CD4-positive, alpha-beta T cell treated with Interleukin-10 for 1 hour (primary cell): ENCODE results near the gene LPAR1.

Source experiments
- DNase-seq: peaks from one replicate; pipeline ENCODE4 v3.0.0-alpha.2; 2020

LPAR1 gene

DNA sequence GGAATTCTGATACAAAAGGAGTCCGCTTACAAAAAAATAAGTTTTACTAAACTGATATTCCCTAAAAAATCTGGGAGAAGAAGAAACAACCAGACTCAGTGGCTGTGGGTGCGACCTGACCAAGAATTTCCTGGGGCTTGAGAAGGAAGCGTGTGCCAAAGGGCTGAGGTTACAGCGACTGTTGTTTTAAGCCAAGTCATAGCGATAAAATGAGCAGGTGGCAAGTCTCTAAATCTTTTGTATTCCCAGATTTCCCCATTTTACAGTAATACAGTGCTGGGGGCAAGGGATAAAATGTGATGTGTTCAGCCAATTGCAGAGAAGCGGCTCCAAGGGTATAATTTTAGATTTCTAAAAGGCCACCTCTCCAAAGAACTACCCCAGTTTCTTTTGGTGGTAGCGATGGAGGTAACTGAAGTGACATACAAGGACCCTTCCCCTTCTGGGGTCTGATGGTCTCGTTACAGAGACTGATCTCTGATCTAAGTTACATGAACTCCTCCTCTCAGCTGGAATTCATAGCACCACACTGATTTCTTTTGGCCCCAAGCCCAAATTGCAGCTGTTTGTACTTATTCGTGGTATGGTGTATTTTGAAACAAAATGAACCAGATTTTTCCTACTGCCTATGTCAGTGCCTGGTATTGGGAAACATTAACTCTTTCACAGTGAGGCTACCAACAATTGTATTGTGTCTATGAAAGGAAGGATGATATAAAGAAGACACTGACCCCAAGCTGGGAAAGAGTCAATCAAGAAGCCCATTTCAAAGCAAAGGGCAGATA lies 41.6 kb downstream of the LPAR1 start:
- DNase-seq = no peak

DNA sequence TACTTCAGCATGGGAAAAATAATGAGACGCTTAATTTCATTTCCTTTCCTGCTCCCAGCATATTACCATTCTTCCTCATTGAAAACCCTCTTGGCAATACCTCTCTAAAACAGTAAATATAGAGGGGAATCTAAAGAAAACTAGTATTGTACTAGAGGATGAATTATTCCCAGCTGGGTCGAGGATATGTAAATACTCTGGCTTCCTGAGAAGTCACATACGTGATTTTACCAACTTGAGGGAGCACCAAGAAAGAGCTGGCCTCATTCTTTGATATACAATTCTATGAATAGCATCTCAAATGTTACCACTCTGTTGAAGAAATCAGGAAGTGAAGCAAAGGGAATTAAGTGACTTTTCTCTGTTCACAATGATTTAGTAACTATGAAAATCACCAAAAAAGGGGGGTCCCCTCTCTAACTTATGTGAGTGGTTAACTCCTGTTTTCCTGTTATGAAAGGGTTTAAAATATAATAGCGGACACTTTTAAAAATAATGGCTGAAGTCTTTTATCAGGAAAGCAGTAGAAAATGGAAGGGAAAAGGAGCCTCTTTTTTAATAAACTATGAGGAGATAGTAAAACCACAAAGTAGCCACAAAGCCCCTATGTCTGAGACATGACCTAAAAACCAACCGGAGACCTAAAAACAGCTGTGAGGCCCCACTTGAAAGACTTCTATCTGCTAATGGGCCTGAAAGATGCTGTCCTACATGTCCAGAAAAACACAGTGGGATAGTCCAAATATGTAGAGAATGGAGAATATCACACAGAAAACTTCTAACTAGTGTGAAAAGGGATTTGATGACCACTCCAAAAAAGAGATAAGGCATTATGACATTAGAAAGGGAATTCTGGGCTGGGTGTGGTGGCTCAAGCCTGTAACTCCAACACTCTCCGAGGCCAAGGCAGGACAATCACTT lies 42.6 kb downstream of the LPAR1 start:
- DNase-seq = no peak

DNA sequence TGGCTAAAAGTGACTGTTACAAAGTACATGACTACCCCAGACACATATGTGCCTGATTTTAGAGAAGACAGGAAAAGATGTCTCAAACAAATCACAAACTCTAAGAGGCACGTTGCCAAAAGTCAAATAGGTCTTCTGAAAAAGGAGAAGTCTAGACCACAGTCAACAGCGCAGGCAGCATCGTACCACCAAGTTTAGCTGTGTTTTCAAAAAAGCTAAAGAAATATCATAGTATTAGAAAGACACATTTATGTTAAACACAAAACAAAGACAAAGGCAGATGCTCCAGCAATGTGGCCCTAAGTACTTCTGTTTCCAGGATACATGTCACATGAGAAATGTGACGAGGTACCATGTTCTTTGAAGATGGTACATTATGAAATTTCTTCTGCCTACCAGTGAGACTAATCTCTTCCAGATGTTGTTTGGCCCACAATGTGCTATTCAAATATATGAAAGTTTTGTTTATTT lies 43.5 kb downstream of the LPAR1 start:
- DNase-seq = no peak

DNA sequence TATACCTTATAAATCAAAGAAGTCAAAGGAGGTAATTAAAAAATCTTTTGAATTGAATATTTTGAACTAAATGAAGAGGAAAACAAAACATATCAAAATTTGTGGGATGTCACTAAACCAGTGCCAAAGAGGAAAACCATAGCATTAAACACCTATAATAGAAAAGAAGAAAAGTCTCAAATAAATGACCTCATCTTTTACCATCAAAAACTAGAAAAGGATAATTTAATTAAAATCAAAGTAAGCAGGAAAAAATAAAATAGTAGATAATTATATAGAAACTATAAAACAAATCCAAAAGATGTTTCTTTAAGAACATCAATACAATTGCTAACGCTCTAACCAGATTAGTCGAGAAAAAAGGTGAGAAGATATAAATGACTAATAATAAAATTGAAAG lies 47.8 kb downstream of the LPAR1 start:
- DNase-seq = no peak

DNA sequence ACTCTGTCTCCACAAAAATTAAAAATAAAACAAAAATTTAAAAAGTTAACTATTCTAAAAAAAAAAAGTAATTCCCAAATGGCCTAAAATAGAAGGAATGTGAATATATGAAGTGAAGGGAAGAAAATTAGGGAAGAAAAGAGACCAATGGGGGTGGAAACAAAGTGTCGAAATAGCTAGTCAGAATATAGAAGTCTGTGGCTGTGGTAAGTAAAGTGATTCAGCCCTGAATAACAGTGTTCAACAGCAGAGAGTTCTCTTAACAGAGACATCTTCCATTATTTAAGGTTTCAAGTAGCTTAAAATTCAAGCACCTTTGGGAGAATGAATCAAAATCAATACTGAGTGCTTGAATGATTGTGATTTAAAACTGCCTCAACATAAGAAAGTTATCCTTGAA lies 51.7 kb downstream of the LPAR1 start:
- no peak for DNase-seq

DNA sequence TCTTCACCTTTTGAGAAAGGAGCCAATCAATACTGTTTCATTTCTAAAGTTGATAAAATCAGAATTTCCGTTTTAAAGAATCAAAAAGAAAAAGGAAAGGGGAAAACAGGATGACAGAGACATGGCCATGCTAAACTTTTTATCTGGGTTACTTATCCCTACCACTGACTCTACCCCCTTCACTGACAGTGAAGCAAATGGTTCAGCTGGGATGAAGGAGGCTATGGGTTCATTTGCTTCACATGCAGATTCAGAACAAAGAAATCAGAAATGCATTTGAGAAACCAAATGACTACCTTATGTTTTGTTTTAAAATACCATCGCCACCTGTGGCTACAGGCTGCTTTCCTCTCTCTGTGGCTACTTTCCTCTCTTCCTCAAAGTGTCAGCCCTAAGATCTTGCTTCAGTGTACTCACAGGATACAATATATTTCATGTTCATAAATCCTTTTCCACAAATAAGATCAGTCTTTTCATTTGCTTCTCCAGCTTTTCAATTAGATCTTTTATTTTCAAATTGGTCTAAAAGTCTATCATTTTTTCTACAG lies 53.3 kb downstream of the LPAR1 start:
- no peak for DNase-seq

DNA sequence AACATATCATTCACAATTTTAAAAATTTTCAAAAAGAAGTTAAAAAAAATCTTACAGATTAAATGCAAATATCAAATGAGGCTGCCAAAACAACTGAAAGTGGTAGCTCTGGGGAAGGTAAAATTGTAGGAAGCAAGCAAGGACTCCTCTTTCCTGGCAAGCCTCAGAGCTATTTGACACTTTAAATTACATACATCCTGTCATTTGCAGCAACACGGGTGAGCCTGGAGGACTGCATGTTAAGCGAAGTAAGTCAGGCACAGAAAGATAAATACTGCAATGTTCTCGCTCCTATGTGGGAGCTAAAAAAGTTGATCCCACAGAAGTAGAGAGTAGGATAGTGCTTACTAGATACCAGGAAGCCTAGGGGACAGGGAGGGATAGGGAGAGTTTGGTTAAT lies 58.0 kb downstream of the LPAR1 start:
- DNase-seq = no peak

DNA sequence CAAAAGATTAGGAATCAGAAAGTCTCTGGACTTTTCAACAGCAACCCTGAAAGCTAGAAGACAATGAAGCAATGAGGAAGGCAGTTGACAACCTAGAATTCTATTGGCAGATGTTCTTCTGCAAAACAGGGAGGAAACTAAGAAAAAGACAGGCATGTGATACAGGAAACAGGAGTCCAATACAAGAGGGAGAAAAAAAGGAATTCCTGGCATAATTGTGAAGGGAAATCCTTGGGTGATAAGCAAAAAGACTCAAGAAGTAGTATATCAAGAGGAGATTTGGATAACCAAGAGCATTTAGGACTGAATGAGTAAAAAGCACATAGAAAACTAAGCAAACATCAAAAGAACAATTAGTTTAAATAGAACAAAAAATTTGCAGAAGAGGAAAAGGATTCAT lies 58.6 kb downstream of the LPAR1 start:
- DNase-seq = no peak

DNA sequence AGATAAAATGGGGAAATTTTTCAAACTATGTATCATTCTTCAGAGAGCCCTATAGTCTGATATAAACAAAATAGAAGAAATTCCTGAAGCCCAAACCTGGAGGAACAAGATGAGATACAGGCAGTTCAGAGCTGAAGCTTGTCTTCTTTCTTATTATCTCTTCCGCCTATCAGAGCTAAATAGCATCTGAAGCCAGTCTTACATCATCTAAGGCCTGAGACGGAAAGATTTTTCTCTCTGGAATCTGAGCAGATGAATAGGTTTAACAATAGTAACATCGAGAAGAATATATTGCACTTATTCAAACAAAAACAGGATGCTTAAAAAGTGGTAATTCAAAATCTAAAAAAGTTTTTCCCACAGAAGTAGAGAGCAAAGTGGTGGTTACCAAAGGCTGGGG lies 59.8 kb downstream of the LPAR1 start:
- DNase-seq = no peak

DNA sequence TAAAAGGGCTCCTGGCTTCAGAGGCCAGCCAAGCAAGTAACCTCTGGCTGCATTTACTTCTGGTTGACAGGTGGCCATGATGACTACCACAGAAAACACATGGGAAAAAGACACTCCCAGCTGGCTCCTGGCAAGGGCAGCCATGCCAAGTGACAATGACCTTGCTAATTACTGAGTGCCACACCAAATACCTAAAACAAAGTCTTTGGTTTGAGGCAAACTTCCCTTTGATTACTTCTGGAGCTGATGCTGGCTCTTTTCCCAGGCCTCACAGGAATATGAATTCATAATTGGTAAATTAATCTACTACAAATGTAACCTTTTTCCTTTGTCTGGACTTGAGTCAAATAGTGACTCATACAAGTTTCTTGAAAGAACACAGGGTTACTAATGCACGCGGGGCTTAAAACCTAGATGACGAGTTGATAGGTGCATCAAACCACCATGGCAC lies 61.0 kb downstream of the LPAR1 start:
- no peak for DNase-seq

DNA sequence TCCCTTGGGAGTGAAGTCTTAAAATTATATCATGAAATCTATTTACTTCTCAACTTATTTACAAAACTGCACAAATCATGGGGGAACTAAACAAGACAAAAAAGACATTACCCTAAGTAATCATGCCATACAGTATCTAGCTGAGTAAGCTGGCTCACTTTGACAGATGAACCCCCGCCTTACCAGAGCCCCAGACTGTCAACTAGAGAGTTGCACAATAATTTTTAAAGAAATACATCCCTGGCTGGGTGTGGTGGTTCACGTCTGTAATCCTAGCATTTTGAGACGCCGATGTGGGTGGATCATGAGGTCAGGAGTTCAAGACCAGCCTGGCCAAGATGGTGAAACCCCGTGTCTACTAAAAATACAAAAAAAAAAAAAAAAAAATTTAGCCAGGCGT lies 62.3 kb downstream of the LPAR1 start:
- no peak for DNase-seq

DNA sequence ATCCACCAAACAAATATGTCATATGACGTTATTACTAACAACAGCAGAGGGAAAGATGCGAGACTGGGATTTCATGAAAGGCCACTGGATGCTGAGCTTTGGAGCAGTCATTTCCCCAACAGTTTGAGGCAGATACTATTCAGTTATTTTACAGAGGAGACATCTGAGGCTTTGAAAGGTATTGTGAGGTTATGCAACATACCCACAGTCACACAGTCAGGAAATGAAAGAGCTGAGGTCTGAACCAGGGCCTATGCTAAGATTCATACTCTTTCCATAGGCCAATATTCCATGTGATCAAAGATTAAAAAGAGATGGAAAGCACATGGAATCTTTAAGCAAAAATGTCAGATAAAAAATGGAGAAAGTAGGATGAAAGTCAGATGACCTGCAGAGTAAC lies 63.0 kb downstream of the LPAR1 start:
- DNase-seq = no peak

DNA sequence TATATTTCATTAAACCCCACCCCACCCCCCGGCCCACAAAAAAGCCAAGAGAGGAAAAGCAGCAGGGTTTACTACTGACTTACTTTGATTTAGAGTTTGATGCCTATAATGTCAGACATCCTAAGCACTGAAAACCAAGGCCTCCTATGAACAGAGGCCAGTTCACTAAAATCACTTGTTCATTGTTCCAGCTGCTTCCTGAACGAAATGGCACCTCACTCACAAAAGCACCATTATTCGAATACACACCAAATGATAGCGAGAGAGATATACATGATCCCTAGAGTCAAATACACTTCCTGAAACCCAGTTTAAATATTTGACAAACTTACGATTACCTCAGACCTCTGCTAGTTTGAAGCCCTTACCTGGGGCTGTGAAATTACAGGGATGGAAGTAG lies 66.6 kb downstream of the LPAR1 start:
- no peak for DNase-seq

DNA sequence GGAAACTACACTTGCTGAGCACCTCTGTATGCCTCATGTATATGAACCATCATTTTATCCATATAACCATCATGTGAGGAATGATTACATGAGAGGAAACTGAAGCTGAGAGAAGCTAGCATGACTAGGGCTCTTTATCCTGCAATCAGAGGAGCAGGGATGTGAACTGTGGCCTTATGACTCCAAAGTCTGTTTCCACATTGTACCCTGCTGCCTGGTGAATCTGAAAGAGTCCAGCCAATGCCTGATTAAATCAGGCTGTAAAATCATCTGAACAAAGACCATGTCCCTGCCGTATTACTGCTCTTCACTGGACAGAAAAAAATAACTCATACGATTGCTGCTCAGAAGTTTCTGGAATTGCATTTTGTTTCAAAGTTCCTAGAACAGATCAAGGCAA lies 67.0 kb downstream of the LPAR1 start:
- DNase-seq = no peak

DNA sequence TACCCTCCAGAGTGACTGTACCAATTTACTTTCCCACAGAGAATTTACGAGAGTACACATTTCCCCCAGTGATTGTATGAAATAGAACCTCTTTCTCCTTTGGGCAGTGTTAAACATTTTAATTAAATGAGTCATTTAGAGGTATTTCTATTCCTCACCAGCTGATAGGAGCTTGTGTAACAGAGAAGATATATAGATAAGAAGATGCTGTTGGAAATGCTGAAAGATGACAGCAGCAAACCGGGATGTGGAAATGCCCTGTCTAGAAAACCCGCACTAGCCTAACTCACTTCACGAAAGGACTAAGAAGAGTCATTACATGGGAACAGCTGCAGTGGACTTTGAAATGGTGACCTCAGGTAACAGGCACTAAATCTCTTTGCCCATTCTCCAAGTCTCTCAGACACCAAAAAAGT lies 68.3 kb downstream of the LPAR1 start:
- no peak for DNase-seq

DNA sequence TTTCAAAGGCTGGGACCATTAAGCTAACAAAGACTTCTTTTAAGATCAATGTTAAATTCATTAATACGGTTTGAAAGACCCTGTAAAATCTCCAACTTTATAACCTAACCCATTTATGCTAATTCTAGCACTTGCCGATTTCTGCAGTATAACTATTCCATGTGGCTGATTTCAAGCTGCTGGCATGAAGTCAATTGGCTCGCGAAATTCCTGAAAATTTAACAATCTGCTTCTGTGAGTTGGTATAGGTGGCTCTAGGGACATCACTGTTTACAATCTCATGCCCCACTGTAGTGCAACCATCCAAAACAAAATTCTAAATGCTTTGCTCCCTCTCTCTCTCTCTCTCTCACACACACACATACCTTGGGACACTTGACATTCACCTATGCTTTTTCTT lies 70.2 kb downstream of the LPAR1 start:
- DNase-seq = no peak

DNA sequence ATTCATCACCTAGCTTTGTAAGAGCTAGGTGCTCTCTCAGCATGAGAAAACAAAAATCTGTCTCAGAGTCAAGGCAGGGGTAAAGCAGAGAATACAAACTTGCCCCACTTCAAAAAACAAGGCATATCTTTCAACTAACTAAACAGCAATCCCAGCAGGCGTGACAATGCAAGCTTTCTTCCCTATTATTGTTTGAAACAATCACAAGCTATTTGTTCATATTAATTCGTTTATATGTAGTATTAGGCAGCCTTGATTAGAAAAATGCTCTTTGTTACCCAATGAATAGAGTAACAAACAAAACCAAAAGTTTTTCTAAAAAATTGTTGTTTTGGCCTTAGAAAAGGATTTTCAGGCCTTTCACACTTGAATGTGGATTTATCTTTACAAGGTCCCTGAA lies 71.1 kb downstream of the LPAR1 start:
- no peak for DNase-seq

DNA sequence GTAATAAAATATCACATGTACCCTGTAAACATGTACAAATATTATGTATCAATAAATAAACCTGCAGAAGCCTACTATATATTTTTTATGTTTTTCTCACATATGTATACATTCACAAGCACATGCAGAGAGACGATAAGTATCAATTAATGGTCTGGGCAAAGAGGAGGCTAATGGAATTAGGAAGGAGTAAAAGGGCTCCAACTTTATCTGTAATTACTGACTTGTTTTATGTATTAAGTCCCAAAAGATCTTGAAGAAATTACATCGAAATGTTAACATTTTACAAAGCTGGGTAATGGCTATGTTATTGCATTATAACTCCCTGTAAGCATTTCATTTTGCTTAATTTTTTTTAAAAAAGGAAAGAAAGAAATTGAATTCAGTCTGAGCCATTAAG lies 78.0 kb downstream of the LPAR1 start:
- no peak for DNase-seq

DNA sequence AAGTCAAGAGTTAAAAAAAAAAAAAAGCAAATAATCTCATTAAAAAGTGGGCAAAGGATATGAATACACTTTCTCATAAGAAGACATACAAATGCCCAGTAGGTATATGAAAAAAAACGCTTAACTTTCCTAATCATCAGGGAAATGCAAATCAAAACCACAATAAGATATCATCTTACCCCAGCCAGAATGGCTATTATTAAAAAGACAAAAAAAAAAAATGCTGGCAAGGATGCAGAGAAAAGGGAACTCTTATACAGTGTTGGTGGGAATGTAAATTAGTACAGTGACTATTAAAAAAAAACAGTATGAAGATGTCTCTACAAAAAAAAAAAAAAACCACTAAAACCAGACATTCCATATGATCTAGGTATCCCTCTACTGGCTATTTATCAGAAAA lies 79.4 kb downstream of the LPAR1 start:
- no peak for DNase-seq

DNA sequence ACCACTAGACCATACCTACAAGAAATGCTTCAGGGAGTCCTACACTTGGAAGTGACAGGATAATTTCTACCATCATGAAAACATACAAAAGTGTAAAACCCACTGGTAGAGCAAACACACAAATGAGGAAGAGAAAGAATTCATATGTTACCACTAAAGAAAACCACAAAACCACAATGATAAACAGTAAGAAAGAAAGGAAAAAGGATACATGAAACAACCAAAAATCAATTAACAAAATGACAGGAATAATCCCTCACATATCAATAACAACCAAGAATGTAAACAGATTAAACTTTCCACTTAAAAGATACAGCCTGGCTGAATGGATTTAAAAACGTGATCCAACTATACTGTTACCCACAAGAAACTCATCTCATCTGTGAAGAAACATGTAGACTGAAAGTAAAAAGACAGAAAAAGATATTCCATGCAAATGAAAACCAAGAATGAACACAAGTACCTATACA lies 83.4 kb downstream of the LPAR1 start:
- no peak for DNase-seq

DNA sequence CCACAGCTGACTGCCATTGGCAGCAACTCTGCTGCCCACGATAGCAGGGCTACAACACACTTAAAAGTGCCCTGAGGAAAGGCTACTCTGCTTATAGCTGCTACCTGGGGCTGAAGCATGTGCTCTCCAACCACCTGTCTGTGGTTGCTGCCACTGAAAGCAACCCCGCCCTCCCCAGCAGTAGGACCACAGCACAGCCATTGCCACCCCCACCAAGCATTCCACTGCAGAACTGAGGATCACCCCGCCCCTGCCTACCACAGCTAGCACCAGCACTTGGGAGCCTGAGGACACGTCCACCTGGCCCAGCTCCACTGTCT lies 85.8 kb downstream of the LPAR1 start:
- no peak for DNase-seq

DNA sequence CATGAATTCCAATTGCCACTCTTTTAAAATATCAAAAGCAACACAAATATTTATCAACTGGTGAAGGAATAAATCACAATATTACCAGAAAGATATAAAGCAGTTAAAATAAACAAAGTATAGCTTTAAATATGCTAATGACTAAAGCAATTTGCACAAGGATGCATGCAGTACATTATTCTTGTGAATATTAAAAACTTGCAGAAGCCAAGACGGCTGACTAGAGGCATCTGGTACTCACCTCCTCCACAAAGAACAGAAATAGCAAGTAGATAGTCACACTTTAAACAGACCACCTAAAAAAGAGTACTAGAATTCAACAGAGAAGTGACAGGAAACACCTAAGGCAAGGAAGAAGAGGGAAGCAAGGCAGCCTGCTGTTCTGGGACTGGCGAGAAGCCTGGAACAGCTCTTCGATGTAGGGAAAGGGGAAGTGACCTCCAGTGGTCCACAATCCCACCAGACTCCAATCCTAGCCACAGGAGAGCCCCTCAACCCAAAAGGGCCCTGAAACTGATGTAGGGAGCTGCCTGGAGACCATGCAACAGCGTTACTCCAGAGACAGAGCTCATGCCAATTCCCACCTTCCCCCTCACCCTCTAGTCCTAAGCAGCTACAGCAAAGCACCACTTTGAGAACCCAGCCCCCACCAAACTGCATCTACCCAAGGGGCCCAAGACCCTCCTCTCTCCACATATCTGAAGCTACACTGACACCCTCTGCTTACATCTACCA lies 86.3 kb downstream of the LPAR1 start:
- DNase-seq = no peak

DNA sequence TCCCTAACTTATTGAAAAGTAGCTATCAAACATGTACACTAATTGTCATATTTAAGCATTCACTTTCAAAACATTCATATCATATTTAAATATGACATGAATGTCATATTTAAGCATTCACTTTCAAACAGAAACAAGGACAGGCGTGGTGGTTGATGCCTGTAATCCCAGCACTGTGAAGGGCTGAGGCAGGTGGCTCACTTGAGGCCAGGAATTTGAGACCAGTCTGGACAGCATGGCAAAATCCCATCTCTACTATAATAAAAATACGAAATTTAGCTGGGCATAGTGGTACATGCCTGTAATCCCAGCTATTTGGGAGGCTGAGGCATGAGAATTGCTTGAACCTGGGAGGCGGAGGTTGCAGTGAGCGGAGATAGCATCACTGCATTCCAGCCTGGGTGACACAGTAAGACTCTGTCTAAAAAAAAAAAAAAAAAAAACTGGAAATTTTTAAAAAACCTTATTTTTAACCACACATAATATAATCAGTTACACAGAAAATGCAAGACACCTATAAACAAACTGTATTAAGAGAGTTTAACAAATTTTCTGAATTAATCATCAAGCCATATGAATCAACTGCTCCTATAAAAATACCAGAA lies 88.1 kb downstream of the LPAR1 start:
- DNase-seq = no peak
